ENCODE measurements around the gene FAM222A.

FAM222A gene

GRCh38 chr12:109739747-109740693 is 26.4 kb downstream of the FAM222A start:
- no peaks in the 10 kb centered on the region for H3K27me3 ChIP-seq (ENCODE audit: insufficient read depth, poor library complexity, severe bottlenecking)
- DNase-seq (ENCODE audit: low read depth in 1 of 2, low spot score in 1 of 2): no peak
- no peak overlapping the region for H3K4me3 ChIP-seq (replicated peaks; ENCODE audit: insufficient read depth, low read length)
- no peak overlapping the region for H3K27ac ChIP-seq (replicated peaks)
- TF ChIP-seq GABPA (IDR thresholded peaks at IDR 0.05; ENCODE audit: low read depth) (no peak), CTCF (IDR thresholded peaks at IDR 0.05; ENCODE audit: insufficient read depth, low read length) (no peak), REST (IDR thresholded peaks at IDR 0.05; ENCODE audit: insufficient replicate concordance, low read depth) (no peak), POLR2AphosphoS5 (IDR thresholded peaks at IDR 0.05; ENCODE audit: low read depth) (no peak), SPI1 (IDR thresholded peaks at IDR 0.05; ENCODE audit: borderline replicate concordance, low read depth) (no peak)

- no peak for TF ChIP-seq REST (IDR thresholded peaks at IDR 0.05; ENCODE audit: insufficient replicate concordance, low read depth)
- no peak for TF ChIP-seq POLR2AphosphoS5 (IDR thresholded peaks at IDR 0.05; ENCODE audit: low read depth)
- TF ChIP-seq SPI1 (IDR thresholded peaks at IDR 0.05; ENCODE audit: borderline replicate concordance, low read depth): no peak
- TF ChIP-seq CTCF (IDR thresholded peaks at IDR 0.05; ENCODE audit: insufficient read depth, low read length): no peak
- no peak for TF ChIP-seq GABPA (IDR thresholded peaks at IDR 0.05; ENCODE audit: low read depth)
- Histone ChIP-seq H3K4me3 (replicated peaks; ENCODE audit: insufficient read depth, low read length) (no peak overlapping the region), H3K27ac (replicated peaks) (no peak overlapping the region), H3K27me3 (ENCODE audit: insufficient read depth, poor library complexity, severe bottlenecking) (no peaks in the 10 kb centered on the region)
- DNase-seq (ENCODE audit: low read depth in 1 of 2, low spot score in 1 of 2): no peak
These were observed 27.1 kb downstream of the FAM222A start for GRCh38 chr12:109740694-109741245.

- no peak overlapping the region for H3K4me3 ChIP-seq (replicated peaks; ENCODE audit: insufficient read depth, low read length)
- TF ChIP-seq POLR2AphosphoS5 (IDR thresholded peaks at IDR 0.05; ENCODE audit: low read depth) (no peak), SPI1 (IDR thresholded peaks at IDR 0.05; ENCODE audit: borderline replicate concordance, low read depth) (no peak), REST (IDR thresholded peaks at IDR 0.05; ENCODE audit: insufficient replicate concordance, low read depth) (no peak), GABPA (IDR thresholded peaks at IDR 0.05; ENCODE audit: low read depth) (no peak), CTCF (IDR thresholded peaks at IDR 0.05; ENCODE audit: insufficient read depth, low read length) (no peak)
- no peak overlapping the region for H3K27ac ChIP-seq (replicated peaks)
- no peak for DNase-seq (ENCODE audit: low read depth in 1 of 2, low spot score in 1 of 2)
- H3K27me3 ChIP-seq (ENCODE audit: insufficient read depth, poor library complexity, severe bottlenecking): no peaks in the 10 kb centered on the region
These were observed 27.8 kb downstream of the FAM222A start for GRCh38 chr12:109741286-109741969.
